H54 (cell line): ENCODE measurements around the gene TAS2R42.

Source experiments
- DNase-seq: peaks from one replicate; pipeline ENCODE4 v3.0.0; 2011; ENCODE audit warnings: low spot score, mixed read lengths; ENCODE audit not compliant: insufficient read length
- FAIRE-seq: peaks from 3 replicates; lab custom pipeline; 2011; peaks lifted over from hg19 to GRCh38; lab: Jason Lieb, UNC
- POLR2A ChIP-seq: IDR thresholded peaks from 2 replicates; pipeline ENCODE4 v1.6.1; 2011; ENCODE audit warnings: low read depth, mild to moderate bottlenecking, low read length

TAS2R42 gene

GRCh38 chr12:11186837-11187236 lies at the start of gene TAS2R42:
TAS2R42 (minus strand) TSS chr12:11186937; CDS start chr12:11186937, 0 bp downstream.
- no peak for DNase-seq
- no peak for TF ChIP-seq POLR2A
- no peak for FAIRE-seq

DNA sequence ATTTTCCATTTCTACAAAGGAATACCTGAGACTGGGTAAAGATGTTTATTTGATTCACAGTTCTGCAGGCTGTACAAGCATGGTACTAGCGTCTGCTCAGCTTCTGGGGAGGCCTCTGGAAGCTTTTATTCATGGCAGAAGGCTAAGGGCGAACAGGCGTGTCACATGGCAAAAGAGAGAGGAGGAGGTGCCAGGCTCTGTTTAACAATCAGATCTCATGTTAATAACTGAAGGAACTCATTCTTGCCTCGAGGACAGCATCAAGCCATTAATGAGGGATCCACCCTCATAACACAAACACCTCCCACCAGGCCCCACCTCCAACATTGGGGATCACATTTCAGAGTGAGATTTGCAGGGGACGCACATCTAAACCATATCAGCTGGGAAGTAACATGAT lies 46.8 kb upstream of the TAS2R42 start:
- DNase-seq: no peak
- no peak for TF ChIP-seq POLR2A
- no peak for FAIRE-seq

DNA sequence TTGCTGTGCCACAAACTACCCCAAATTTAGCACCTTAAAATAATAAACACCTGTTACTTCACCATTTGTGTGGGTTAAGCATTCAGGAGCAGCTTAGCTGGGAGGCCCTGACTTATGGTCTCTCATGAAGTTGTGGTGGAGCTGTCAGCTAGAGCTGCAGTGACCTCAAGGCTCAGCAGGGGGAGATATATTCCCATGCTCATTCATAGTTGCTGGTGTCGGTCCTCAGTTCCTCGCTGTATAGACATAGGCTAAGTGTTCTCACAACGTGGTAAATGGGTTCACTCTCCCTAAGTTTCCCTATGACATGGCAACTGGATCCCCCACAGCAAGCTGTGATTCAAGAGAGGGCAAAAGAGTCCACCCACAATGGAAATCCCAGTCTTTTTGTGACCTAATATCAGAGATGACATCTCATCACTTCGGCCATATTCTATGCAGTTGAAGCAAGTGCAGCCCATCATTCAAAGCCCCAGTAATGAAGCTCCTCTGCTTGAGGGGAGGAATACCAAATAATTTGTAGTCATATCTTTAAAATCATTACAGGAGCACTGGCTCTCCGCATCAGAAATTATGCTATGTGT lies 41.7 kb upstream of the TAS2R42 start:
- no peak for TF ChIP-seq POLR2A
- FAIRE-seq (peak; percentile 96), DNase-seq (peak; percentile 5)

DNA sequence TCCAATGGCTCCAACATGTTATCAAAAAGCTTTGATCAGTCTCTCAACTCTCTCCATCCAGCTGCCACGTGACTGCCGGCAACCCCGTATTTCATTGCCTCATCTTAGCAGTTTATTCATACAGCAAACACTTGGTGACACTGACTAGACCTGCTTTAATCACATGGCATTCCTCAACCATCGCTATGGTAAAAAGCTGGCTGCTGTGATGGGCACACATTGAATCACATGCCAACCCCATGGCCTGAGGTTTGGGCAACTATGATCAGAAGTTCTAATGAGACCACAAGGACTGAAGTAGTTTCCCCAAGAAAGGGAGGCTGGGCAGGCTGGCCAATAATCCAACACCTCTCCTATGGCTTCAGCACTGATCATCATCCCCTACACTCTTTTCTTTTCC lies 40.6 kb upstream of the TAS2R42 start:
- DNase-seq (no peak), FAIRE-seq (peak; percentile 38)
- TF ChIP-seq POLR2A: no peak

GRCh38 chr12:11209113-11209512 lies 22.4 kb upstream of the TAS2R42 start:
- DNase-seq (no peak), FAIRE-seq (no peak)
- TF ChIP-seq POLR2A: no peak

GRCh38 chr12:11204173-11204572 lies 17.4 kb upstream of the TAS2R42 start:
- TF ChIP-seq POLR2A: no peak
- DNase-seq (no peak), FAIRE-seq (no peak)

DNA sequence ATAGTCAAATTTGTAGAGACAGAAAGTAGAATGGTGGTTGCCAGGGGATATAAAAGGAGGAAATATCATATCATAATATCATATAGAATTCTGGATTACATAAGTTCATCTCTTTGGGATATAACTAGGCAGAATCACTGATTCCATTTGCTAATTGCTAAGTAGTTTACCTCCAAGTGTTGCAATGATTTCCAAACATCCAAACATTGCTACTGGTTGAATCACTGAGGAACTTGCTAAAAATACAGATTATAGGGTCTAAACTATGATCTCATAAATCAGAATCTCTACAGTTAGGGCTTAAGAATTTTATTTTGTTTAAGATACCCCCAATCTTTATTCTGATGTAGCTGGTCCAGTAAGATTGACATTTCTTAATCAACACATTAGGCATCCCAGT lies 16.1 kb upstream of the TAS2R42 start:
- FAIRE-seq: no peak
- no peak for DNase-seq
- no peak for TF ChIP-seq POLR2A

GRCh38 chr12:11183011-11183410 lies 3.7 kb downstream of the TAS2R42 start:
- FAIRE-seq (no peak), DNase-seq (no peak)
- no peak for TF ChIP-seq POLR2A

GRCh38 chr12:11182529-11182928 lies 4.2 kb downstream of the TAS2R42 start:
- no peak for FAIRE-seq
- no peak for DNase-seq
- no peak for TF ChIP-seq POLR2A

DNA sequence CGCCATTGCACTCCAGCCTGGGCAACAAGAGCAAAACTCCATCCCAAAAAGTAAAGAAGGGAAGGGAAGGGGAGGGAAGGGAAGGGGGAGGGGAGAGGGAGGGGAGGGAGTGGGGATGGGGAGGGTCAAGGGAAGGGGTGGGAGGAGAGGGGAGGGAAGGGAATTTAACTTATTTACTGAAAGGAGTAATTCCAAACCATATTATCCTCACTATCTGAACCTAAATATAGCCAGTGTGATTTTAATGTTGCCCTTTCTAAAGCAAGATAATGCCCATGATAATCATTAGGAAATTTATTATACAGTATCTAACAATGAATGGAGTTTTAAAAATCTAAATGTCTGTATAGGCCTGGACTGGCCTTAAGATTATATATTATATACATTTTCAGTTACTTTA lies 8.5 kb downstream of the TAS2R42 start:
- FAIRE-seq (no peak), DNase-seq (no peak)
- no peak for TF ChIP-seq POLR2A

DNA sequence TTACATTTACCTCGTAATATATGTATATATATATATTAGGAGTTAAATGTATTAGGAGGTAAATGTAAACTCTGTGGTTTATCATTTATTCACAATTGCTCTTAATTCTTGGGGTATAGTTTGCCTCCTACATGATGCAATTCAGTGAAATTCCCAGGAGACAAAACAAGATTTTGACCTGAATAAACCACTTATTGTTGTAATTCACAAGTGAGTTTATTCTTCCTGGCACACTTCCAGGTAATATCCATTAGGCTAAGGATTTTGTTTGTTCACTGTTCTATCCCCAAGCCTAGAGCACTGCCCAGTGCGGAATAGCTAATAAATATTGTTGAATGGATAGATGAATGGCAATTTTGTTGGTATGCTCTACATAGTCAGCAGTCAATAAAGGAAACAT lies 12.7 kb downstream of the TAS2R42 start:
- FAIRE-seq: no peak
- no peak for DNase-seq
- no peak for TF ChIP-seq POLR2A

DNA sequence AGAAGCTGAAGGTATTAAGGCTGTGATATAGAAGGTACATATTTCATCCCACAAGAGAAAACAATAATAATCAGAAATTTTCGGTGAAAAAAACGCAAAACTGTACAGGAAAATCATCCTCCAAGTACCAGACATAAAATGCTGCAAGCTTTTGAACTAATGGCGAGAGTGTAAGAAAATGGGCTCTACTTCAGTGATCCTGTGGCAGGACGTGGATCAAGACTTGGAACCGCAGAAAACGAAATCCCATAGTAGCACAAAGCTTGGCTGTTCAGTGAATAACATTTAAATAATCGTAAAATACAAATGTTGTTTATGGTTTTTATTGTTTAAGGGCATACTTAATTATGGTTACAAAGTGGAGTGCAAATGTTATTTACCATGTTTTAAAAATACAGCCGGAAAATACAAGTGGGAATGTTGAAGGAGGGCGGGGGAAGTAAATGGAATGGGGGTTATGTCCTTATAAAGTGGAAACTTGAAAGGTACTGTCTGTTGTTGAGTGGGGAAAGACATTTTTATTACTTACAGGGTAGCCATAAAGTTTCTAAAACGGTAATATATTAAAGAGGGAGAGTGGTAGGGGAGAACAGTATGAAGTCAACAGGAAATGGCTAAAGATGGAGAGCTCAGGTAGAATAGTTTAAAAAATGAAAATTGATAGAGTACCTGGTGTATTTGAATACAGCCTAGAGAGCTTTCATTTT lies 14.6 kb downstream of the TAS2R42 start:
- FAIRE-seq: peak; percentile 60
- TF ChIP-seq POLR2A: no peak
- no peak for DNase-seq

DNA sequence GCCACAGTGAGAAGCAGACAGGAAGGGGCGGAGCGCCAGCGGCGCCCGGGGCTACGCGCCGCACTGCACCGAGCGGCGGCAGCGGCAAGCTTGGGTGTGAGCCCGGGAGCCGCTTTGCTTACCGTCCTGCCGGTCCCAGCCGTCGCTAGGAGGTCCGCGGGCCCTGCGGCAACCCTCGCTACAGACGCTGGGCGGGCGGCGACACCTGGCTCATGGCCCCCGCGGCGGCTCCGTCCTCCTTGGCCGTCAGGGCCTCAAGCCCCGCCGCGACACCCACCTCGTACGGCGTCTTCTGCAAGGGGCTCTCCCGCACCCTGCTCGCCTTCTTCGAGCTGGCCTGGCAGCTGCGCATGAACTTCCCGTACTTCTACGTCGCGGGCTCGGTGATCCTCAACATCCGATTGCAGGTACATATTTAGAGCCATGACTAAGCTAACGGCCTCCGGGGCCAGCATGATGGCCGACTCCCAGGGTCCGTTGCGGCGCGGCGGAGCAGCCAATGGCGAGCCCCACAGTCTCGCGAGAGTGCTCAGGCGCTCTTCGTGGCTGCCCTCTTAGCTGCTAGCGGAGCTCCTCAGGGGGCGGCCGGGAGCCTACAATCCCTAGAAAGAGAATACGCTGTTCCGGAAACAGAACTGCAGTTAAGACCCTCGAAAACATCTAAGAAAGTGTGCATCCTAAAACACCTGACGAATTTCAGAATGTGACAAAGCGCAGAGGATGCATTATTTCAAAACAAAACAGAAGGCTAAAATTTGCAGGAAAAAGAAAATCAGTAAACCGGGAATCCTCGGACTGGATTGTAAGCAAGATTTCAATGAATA lies 15.4 kb downstream of the TAS2R42 start, which contains the start of gene SMIM10L1:
TSS of gene SMIM10L1 (plus strand) at position 50 of the 824 bp plus-strand sequence. CDS start at position 213, 163 bp downstream.
- TF ChIP-seq POLR2A: peak; percentile 87
- peak; percentile 78 for DNase-seq
- FAIRE-seq: peak; percentile 83

DNA sequence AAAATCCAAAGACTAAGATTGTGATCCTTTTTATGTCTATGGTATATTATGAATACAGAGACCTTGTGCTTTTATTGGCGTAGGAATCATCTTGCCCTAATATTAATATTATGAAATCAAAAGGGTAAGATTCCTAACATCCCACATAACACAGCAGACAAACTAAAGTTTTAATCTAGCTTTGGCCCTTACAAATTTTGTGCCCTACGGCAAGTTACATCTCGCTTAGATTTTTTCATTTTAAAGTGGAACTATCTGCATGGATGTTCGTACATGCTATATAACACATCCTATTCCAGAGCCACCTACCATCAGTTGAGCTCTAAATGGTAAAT lies 16.0 kb downstream of the TAS2R42 start:
- peak; percentile 78 for FAIRE-seq
- TF ChIP-seq POLR2A: no peak
- DNase-seq: no peak
